Neural cell (in vitro differentiated cells): ENCODE results near the gene REL. TPM values are rescaled to one million over a fixed set of nuclear protein-coding genes. Genes with fewer than 3 reads are reported as not detected.

ENCODE experiments used
- H2AFZ ChIP-seq: fragments of 200-600, 300-800 bp; sonication (generic), shearing (Covaris generic); 2 replicates; pipeline ENCODE4 v1.6.0; 2014; ENCODE audit warnings: low read depth, mild to moderate bottlenecking, antibody characterized with exemption, low read length, moderate library complexity
- H3F3A ChIP-seq: fragments of 200-600 bp; shearing (Covaris generic); 2 replicates; pipeline ENCODE4 v1.6.1; 2016; ENCODE audit warnings: mild to moderate bottlenecking, moderate library complexity, mixed read lengths, antibody characterized with exemption, low read length; ENCODE audit not compliant: insufficient read depth, poor library complexity, severe bottlenecking
- H3K27ac ChIP-seq: fragments of 200-600, 300-800 bp; sonication (generic), shearing (Covaris generic); 2 replicates; pipeline ENCODE4 v1.5.1; 2014; ENCODE audit warnings: mild to moderate bottlenecking, low read length, moderate library complexity
- H3K27me3 ChIP-seq: fragments of 300-800, 200-600 bp; sonication (generic), shearing (Covaris generic); 2 replicates; pipeline ENCODE4 v1.6.0; 2014; ENCODE audit warnings: mild to moderate bottlenecking, low read depth, low read length, moderate library complexity; ENCODE audit not compliant: insufficient read depth
- H3K36me3 ChIP-seq: fragments of 300-800, 200-600 bp; sonication (generic), shearing (Covaris generic); 2 replicates; pipeline ENCODE4 v1.5.1; 2014; ENCODE audit warnings: mild to moderate bottlenecking, antibody characterized with exemption, low read length, moderate library complexity; ENCODE audit not compliant: insufficient read depth
- H3K4me2 ChIP-seq: fragments of 300-800, 200-600 bp; sonication (generic), shearing (Covaris generic); 2 replicates; pipeline ENCODE4 v1.6.0; 2014; ENCODE audit warnings: mild to moderate bottlenecking, low read length
- H3K4me3 ChIP-seq: fragments of 300-800, 200-600 bp; sonication (generic), shearing (Covaris generic); 2 replicates; pipeline ENCODE4 v1.5.1; 2014; ENCODE audit warnings: mild to moderate bottlenecking, low read length, moderate library complexity
- H3K79me2 ChIP-seq: fragments of 200-600 bp; shearing (Covaris generic); replicated peaks from 2 replicates; pipeline ENCODE4 v1.6.0; 2014; ENCODE audit warnings: mild to moderate bottlenecking, low read length, moderate library complexity; ENCODE audit not compliant: insufficient read depth
- H3K9ac ChIP-seq: fragments of 300-800, 200-600 bp; sonication (generic), shearing (Covaris generic); 2 replicates; pipeline ENCODE4 v1.6.1; 2016; ENCODE audit warnings: mild to moderate bottlenecking, low read length, mixed read lengths
- H3K9me2 ChIP-seq: fragments of 200-600 bp; shearing (Covaris generic); 2 replicates; pipeline ENCODE4 v1.6.1; 2016; ENCODE audit warnings: mild to moderate bottlenecking, low read length, mixed read lengths; ENCODE audit not compliant: insufficient read depth
- H3K9me3 ChIP-seq: fragments of 200-600, 300-800 bp; sonication (generic), shearing (Covaris generic); 2 replicates; pipeline ENCODE4 v1.6.1; 2016; ENCODE audit warnings: mild to moderate bottlenecking, mixed run types, low read length, moderate library complexity, mixed read lengths
- H4K20me1 ChIP-seq: fragments of 200-600 bp; shearing (Covaris generic); 2 replicates; pipeline ENCODE4 v1.6.1; 2016; ENCODE audit warnings: mild to moderate bottlenecking, mixed run types; ENCODE audit not compliant: insufficient read depth
- EP300 ChIP-seq: fragments of 450-650 bp; conservative IDR thresholded peaks from 2 replicates; pipeline ENCODE4 v1.6.1; 2014; ENCODE audit warnings: antibody characterized with exemption, mild to moderate bottlenecking, moderate library complexity; ENCODE audit not compliant: poor library complexity, severe bottlenecking
- EZH2 ChIP-seq: fragments of 200-600, 300-800 bp; shearing (Covaris generic), sonication (generic); IDR thresholded peaks from 2 replicates; pipeline ENCODE4 v1.6.1; 2014; ENCODE audit warnings: antibody characterized with exemption, low read length, borderline replicate concordance, mild to moderate bottlenecking; ENCODE audit not compliant: insufficient read depth, poor library complexity, severe bottlenecking
- MXI1 ChIP-seq: fragments of 450-650 bp; conservative IDR thresholded peaks from 2 replicates; pipeline ENCODE4 v1.6.1; 2014; ENCODE audit warnings: antibody characterized with exemption, mild to moderate bottlenecking; ENCODE audit not compliant: poor library complexity, severe bottlenecking
- RAD21 ChIP-seq: fragments of 450-650 bp; conservative IDR thresholded peaks from 2 replicates; pipeline ENCODE4 v1.6.1; 2014; ENCODE audit warnings: antibody characterized with exemption, mild to moderate bottlenecking, moderate library complexity
- REST ChIP-seq: IDR thresholded peaks from 2 replicates; pipeline ENCODE4 v1.6.1; 2012; ENCODE audit warnings: borderline replicate concordance
- SMC3 ChIP-seq: fragments of 450-650 bp; conservative IDR thresholded peaks from 2 replicates; pipeline ENCODE4 v1.6.1; 2014; ENCODE audit warnings: antibody characterized with exemption, mild to moderate bottlenecking, moderate library complexity; ENCODE audit not compliant: poor library complexity
- TAF1 ChIP-seq: IDR thresholded peaks from 2 replicates; pipeline ENCODE4 v1.6.1; 2012; ENCODE audit warnings: low read depth
- polyA plus RNA-seq: library from polyadenylated mRNA; depleted of rRNA; stranded (reverse); fragments of >200 nt; gene quantifications from 2 replicates; pipeline ENCODE4 v1.2.3, GENCODE V29; 2014
- TF ChIP-seq, protein P1 (sequence below): fragments of 450-650 bp; IDR thresholded peaks from 2 replicates; pipeline ENCODE4 v1.5.1; 2014; ENCODE audit warnings: antibody characterized with exemption, mild to moderate bottlenecking, moderate library complexity; ENCODE audit not compliant: poor library complexity, severe bottlenecking

Gene REL
- polyA plus RNA-seq, 1 donor from 2014 or later: 1.9 TPM

GRCh38 chr2:60932954-60933353 lies 51.6 kb downstream of the REL start:
- TF ChIP-seq, protein P1, sequence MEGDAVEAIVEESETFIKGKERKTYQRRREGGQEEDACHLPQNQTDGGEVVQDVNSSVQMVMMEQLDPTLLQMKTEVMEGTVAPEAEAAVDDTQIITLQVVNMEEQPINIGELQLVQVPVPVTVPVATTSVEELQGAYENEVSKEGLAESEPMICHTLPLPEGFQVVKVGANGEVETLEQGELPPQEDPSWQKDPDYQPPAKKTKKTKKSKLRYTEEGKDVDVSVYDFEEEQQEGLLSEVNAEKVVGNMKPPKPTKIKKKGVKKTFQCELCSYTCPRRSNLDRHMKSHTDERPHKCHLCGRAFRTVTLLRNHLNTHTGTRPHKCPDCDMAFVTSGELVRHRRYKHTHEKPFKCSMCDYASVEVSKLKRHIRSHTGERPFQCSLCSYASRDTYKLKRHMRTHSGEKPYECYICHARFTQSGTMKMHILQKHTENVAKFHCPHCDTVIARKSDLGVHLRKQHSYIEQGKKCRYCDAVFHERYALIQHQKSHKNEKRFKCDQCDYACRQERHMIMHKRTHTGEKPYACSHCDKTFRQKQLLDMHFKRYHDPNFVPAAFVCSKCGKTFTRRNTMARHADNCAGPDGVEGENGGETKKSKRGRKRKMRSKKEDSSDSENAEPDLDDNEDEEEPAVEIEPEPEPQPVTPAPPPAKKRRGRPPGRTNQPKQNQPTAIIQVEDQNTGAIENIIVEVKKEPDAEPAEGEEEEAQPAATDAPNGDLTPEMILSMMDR: no peak
- no peak for TF ChIP-seq EP300
- no peak for TF ChIP-seq RAD21
- TF ChIP-seq MXI1: no peak
- H3K27ac ChIP-seq: no peak overlapping the region

GRCh38 chr2:60934165-60934722 lies 52.9 kb downstream of the REL start:
- Histone ChIP-seq H3F3A (no peaks in the 10 kb centered on the region), H3K9me2 (no peaks in the 10 kb centered on the region), H3K27ac (no peak overlapping the region), H3K27me3 (no peaks in the 10 kb centered on the region), H3K79me2 (no peaks in the 10 kb centered on the region), H3K9ac (no peak overlapping the region), H3K36me3 (no peaks in the 10 kb centered on the region), H3K9me3 (no peaks in the 10 kb centered on the region), H2AFZ (no peak overlapping the region), H3K4me3 (no peak overlapping the region), H3K4me2 (no peak overlapping the region), H4K20me1 (no peaks in the 10 kb centered on the region)
- TF ChIP-seq SMC3: no peak
- no peak for TF ChIP-seq TAF1

More at GRCh38 chr2:60932954-60933353, 51.6 kb downstream of the REL start:
- Histone ChIP-seq H4K20me1 (no peaks in the 10 kb centered on the region), H3K4me3 (no peak overlapping the region), H3K4me2 (no peak overlapping the region), H3K79me2 (no peaks in the 10 kb centered on the region), H3K9me3 (no peaks in the 10 kb centered on the region), H3K9me2 (no peaks in the 10 kb centered on the region), H3K27me3 (no peaks in the 10 kb centered on the region), H3F3A (no peaks in the 10 kb centered on the region), H3K9ac (no peak overlapping the region), H2AFZ (no peak overlapping the region), H3K36me3 (no peaks in the 10 kb centered on the region)

GRCh38 chr2:60936757-60937156 lies 55.4 kb downstream of the REL start:
- no peaks in the 10 kb centered on the region for H3K79me2 ChIP-seq
- no peak overlapping the region for H3K27ac ChIP-seq
- no peaks in the 10 kb centered on the region for H3F3A ChIP-seq
- H3K36me3 ChIP-seq: no peaks in the 10 kb centered on the region
- no peak overlapping the region for H3K4me3 ChIP-seq
- no peaks in the 10 kb centered on the region for H3K27me3 ChIP-seq
- H3K4me2 ChIP-seq: no peak overlapping the region
- no peaks in the 10 kb centered on the region for H3K9me3 ChIP-seq
- TF ChIP-seq EP300: no peak
- TF ChIP-seq MXI1: no peak
- no peak for TF ChIP-seq EZH2
- no peak for TF ChIP-seq SMC3
- TF ChIP-seq, protein P1: no peak
- TF ChIP-seq TAF1: no peak
- TF ChIP-seq RAD21: no peak
- no peak for TF ChIP-seq REST
- H4K20me1 ChIP-seq: no peaks in the 10 kb centered on the region
- H2AFZ ChIP-seq: no peak overlapping the region
- no peaks in the 10 kb centered on the region for H3K9me2 ChIP-seq
- H3K9ac ChIP-seq: no peak overlapping the region
